ENCODE results near the gene ADRB2. TPM values are rescaled to one million over a fixed set of nuclear protein-coding genes. Genes with fewer than 3 reads are reported as not detected.
"Not testable (repeated sequence)": the region's sequence is repeated elsewhere in the genome, so short reads cannot be mapped to it uniquely, and the experiment has no call there.

Gene ADRB2
- polyA plus RNA-seq, 2 of the 4 experiments (the other 2 are of a cell fraction): 0.18 to 0.34 TPM

- DNase-seq (ENCODE audit: low read depth in 1 of 2, low spot score in 1 of 2) (no peak), FAIRE-seq (no peak), ATAC-seq (no peak)
- 54% methylated on average over 9 of the region's 9 CpGs for WGBS (ENCODE audit: missing lambda C conversion rate)
- Histone ChIP-seq H3K4me1 (no peaks in the 10 kb centered on the region), H3K4me3 (no peak overlapping the region), H3K9me3 (no peaks in the 10 kb centered on the region), H3K27ac (no peak overlapping the region), H3K4me2 (no peak overlapping the region)
- TF ChIP-seq MYC (IDR thresholded peaks at IDR 0.05; ENCODE audit: borderline replicate concordance, low read length) (no peak), RNF2 (IDR thresholded peaks at IDR 0.05; ENCODE audit: borderline replicate concordance, low read depth) (no peak), KDM5A (IDR thresholded peaks at IDR 0.05) (no peak), BCL3 (IDR thresholded peaks at IDR 0.05) (no peak), NR3C1 (IDR thresholded peaks at IDR 0.05) (no peak), HEYL (CRISPR knock-in tag; IDR thresholded peaks at IDR 0.05) (no peak), ZFP36 (IDR thresholded peaks at IDR 0.05; ENCODE audit: borderline replicate concordance, partially characterized antibody) (no peak), GATA3 (IDR thresholded peaks at IDR 0.05; ENCODE audit: borderline replicate concordance) (no peak), PBX3 (IDR thresholded peaks at IDR 0.05) (no peak)
- POLR2A ChIA-PET: no interaction called here
- CTCF ChIA-PET: interaction anchor here (0.7 kb wide), 1 partner anchor 236 kb away, joined by 3 read pairs; no protein-coding TSS in a partner anchor
These were observed 26.5 kb upstream of the ADRB2 start for GRCh38 chr5:148799737-148800527.

GRCh38 chr5:148801682-148802276, 24.6 kb upstream of the ADRB2 start:
- no peak for TF ChIP-seq RCOR1 (IDR thresholded peaks at IDR 0.05; ENCODE audit: low read depth, low read length)
- peak; percentile 36 for TF ChIP-seq MAFK (IDR thresholded peaks at IDR 0.05; ENCODE audit: partially characterized antibody)
- Histone ChIP-seq H3K4me2 (no peak overlapping the region), H3K4me1 (no peaks in the 10 kb centered on the region), H3K27ac (no peak overlapping the region), H3K4me3 (no peak overlapping the region), H3K9me3 (no peaks in the 10 kb centered on the region)
- ATAC-seq: no peak
- ChIA-PET POLR2A (no interaction called here), CTCF (interaction anchor here (1.0 to 1.3 kb wide), 3 partner anchors 18 to 234 kb away, joined by 3 to 5 read pairs (median 3); no protein-coding TSS in a partner anchor)
- WGBS (ENCODE audit: missing lambda C conversion rate): 51% methylated on average over 4 of the region's 4 CpGs
- no peak for FAIRE-seq
- no peak for DNase-seq (ENCODE audit: low read depth in 1 of 2, low spot score in 1 of 2)

GRCh38 chr5:148803451-148803850, 23.0 kb upstream of the ADRB2 start:
- H3K9me3 ChIP-seq; H3K4me3 ChIP-seq; H3K4me2 ChIP-seq; POLR2A ChIA-PET; DNase-seq (ENCODE audit: low read depth in 1 of 2, low spot score in 1 of 2); FAIRE-seq; ATAC-seq; H3K27ac ChIP-seq; H3K4me1 ChIP-seq: not testable (repeated sequence)
- WGBS (ENCODE audit: missing lambda C conversion rate): 37% methylated on average over 3 of the region's 3 CpGs
- CTCF ChIA-PET: interaction anchor here (2.1 kb wide), 1 partner anchor 16 kb away, joined by 5 read pairs; no protein-coding TSS in a partner anchor

- Histone ChIP-seq H3K27ac (no peak overlapping the region), H3K4me3 (no peak overlapping the region), H3K4me2 (no peak overlapping the region), H3K4me1 (no peaks in the 10 kb centered on the region), H3K9me3 (no peaks in the 10 kb centered on the region)
- FAIRE-seq (no peak), DNase-seq (ENCODE audit: low read depth in 1 of 2, low spot score in 1 of 2) (no peak), ATAC-seq (no peak)
- POLR2A ChIA-PET: no interaction called here
- CTCF ChIA-PET: interaction anchor here (0.7 to 2.1 kb wide), 3 partner anchors 16 to 71 kb away, joined by 3 to 8 read pairs (median 5); no protein-coding TSS in a partner anchor
- 48% methylated on average over 6 of the region's 6 CpGs for WGBS (ENCODE audit: missing lambda C conversion rate)
- no peak for TF ChIP-seq BCL3 (IDR thresholded peaks at IDR 0.05)
- TF ChIP-seq HMGXB4 (CRISPR knock-in tag; IDR thresholded peaks at IDR 0.05; ENCODE audit: borderline replicate concordance): no peak
- no peak for TF ChIP-seq RARB (CRISPR knock-in tag; IDR thresholded peaks at IDR 0.05)
- no peak for TF ChIP-seq FOSB (CRISPR knock-in tag; IDR thresholded peaks at IDR 0.05)
- no peak for TF ChIP-seq NFE2L2 (conservative IDR thresholded peaks at IDR 0.05; ENCODE audit: low read length)
- TF ChIP-seq GATA3 (IDR thresholded peaks at IDR 0.05; ENCODE audit: borderline replicate concordance): no peak
- TF ChIP-seq HEYL (CRISPR knock-in tag; IDR thresholded peaks at IDR 0.05): no peak
- TF ChIP-seq SREBF2 (IDR thresholded peaks at IDR 0.05): no peak
- no peak for TF ChIP-seq USF2 (IDR thresholded peaks at IDR 0.05)
- TF ChIP-seq JUN (IDR thresholded peaks at IDR 0.05): no peak
- TF ChIP-seq CHD2 (IDR thresholded peaks at IDR 0.05; ENCODE audit: low read length, partially characterized antibody): no peak
- TF ChIP-seq E2F6 (IDR thresholded peaks at IDR 0.05; ENCODE audit: borderline replicate concordance, low read depth): no peak
- TF ChIP-seq HDAC2 (IDR thresholded peaks at IDR 0.05): no peak
- no peak for TF ChIP-seq EP300 (IDR thresholded peaks at IDR 0.05)
These were observed 22.0 kb upstream of the ADRB2 start for GRCh38 chr5:148804393-148804792.

All from A549 (cell line).